BJ (cell line): Measurements from ENCODE around the gene PLA2R1. TPM values are rescaled to one million over a fixed set of nuclear protein-coding genes. Genes with fewer than 3 reads are reported as not detected.
A peak's percentile ranks its signal among the peaks of the same experiment; 100 is the strongest.

Source experiments
- CTCF ChIA-PET: fragments of 350-600 bp; formaldehyde crosslinking; extraction: SDS; loops from one replicate; lab custom pipeline; 2021; ENCODE audit warnings: antibody characterized with exemption, inconsistent platforms; lab: Yijun Ruan, JAX
- POLR2A ChIA-PET: fragments of 300-600 bp; sonication (Branson Sonifier 250); formaldehyde crosslinking; extraction: SDS; loops from one replicate; lab custom pipeline; 2021; ENCODE audit warnings: antibody characterized with exemption; lab: Charles Lee
- DNase-seq: peaks from one replicate; pipeline ENCODE4 v3.0.0-alpha.2; 2011; ENCODE audit warnings: low read depth
- H3K27me3 ChIP-seq: 2 replicates; pipeline ENCODE4 v1.6.0; 2011; ENCODE audit warnings: low read length; ENCODE audit not compliant: control insufficient read depth, insufficient read depth
- H3K36me3 ChIP-seq: 2 replicates; pipeline ENCODE4 v1.5.1; 2011; ENCODE audit warnings: low read length; ENCODE audit not compliant: control insufficient read depth, insufficient read depth
- H3K4me3 ChIP-seq: 2 replicates; pipeline ENCODE4 v1.5.1; 2011; ENCODE audit warnings: low read depth, mild to moderate bottlenecking, control low read depth, low read length
- CTCF ChIP-seq: IDR thresholded peaks from 2 replicates; pipeline ENCODE4 v1.5.1; 2011; ENCODE audit warnings: low read depth, mild to moderate bottlenecking, control low read depth, inconsistent platforms, low read length, moderate library complexity; ENCODE audit not compliant: insufficient read depth
- polyA plus RNA-seq: library from polyadenylated mRNA; depleted of rRNA; stranded (reverse); fragments of >200 nt; gene quantifications from 2 replicates; pipeline ENCODE4 v1.2.3, GENCODE V29; 2011

PLA2R1 gene
- polyA plus RNA-seq, 1 experiment: 9.5 TPM

GRCh38 chr2:160061533-160061932 lies 882 bp downstream of the PLA2R1 start:
- peak overlapping the region; percentile 81 for H3K4me3 ChIP-seq
- ChIA-PET POLR2A (no interaction called here), CTCF (interaction anchor here (1.8 kb wide), 1 partner anchor 15 kb away, joined by 4 read pairs; no protein-coding TSS in a partner anchor)

GRCh38 chr2:160060297-160060696 lies 2.1 kb downstream of the PLA2R1 start:
- POLR2A ChIA-PET: no interaction called here
- Histone ChIP-seq H3K27me3 (no peaks in the 10 kb centered on the region), H3K4me3 (no peak overlapping the region), H3K36me3 (no peaks in the 10 kb centered on the region)
- no peak for DNase-seq
- no peak for TF ChIP-seq CTCF
- CTCF ChIA-PET: no interaction called here

More at GRCh38 chr2:160061533-160061932, 882 bp downstream of the PLA2R1 start:
- no peak for TF ChIP-seq CTCF
- Histone ChIP-seq H3K27me3 (no peaks in the 10 kb centered on the region), H3K36me3 (no peaks in the 10 kb centered on the region)
- no peak for DNase-seq

- no peak for DNase-seq
- CTCF ChIA-PET: no interaction called here
These were observed 5.1 kb downstream of the PLA2R1 start for GRCh38 chr2:160057356-160057755.

GRCh38 chr2:160055726-160056108 lies 6.7 kb downstream of the PLA2R1 start:
- DNase-seq: no peak
- CTCF ChIA-PET: interaction anchor here (0.6 to 1.2 kb wide), 3 partner anchors 115 to 1008 kb away, joined by 3 read pairs; no protein-coding TSS in a partner anchor
- POLR2A ChIA-PET: no interaction called here
- no peaks in the 10 kb centered on the region for H3K36me3 ChIP-seq
- TF ChIP-seq CTCF: no peak
- no peak overlapping the region for H3K4me3 ChIP-seq
- H3K27me3 ChIP-seq: no peaks in the 10 kb centered on the region

More at GRCh38 chr2:160057356-160057755, 5.1 kb downstream of the PLA2R1 start:
- Histone ChIP-seq H3K4me3 (no peak overlapping the region), H3K36me3 (no peaks in the 10 kb centered on the region), H3K27me3 (no peaks in the 10 kb centered on the region)
- TF ChIP-seq CTCF: no peak
- POLR2A ChIA-PET: no interaction called here

- peak; percentile 53 for DNase-seq
- ChIA-PET POLR2A (no interaction called here), CTCF (interaction anchor here (1.2 kb wide), 2 partner anchors 115 to 939 kb away, joined by 3 read pairs; no protein-coding TSS in a partner anchor)
- TF ChIP-seq CTCF: no peak
- H3K36me3 ChIP-seq: no peaks in the 10 kb centered on the region
- H3K27me3 ChIP-seq: no peaks in the 10 kb centered on the region
- H3K4me3 ChIP-seq: no peak overlapping the region
These were observed 7.3 kb downstream of the PLA2R1 start for GRCh38 chr2:160054984-160055725.
